Activated naive CD8-positive, alpha-beta T cell (primary cell): ENCODE measurements around the gene GALNT9.
"Not testable (repeated sequence)": the region's sequence is repeated elsewhere in the genome, so short reads cannot be mapped to it uniquely, and the experiment has no call there.

Experiments
- H3K27ac Mint-ChIP-seq: one replicate; pipeline ENCODE4 v1.8.0; 2021; ENCODE audit warnings: mixed read lengths
- H3K27me3 Mint-ChIP-seq: one replicate; pipeline ENCODE4 v1.8.0; 2021; ENCODE audit warnings: mixed read lengths
- H3K36me3 Mint-ChIP-seq: one replicate; pipeline ENCODE4 v1.8.0; 2021; ENCODE audit warnings: mixed read lengths
- H3K4me1 Mint-ChIP-seq: one replicate; pipeline ENCODE4 v1.8.0; 2021; ENCODE audit warnings: low read depth, mixed read lengths
- H3K4me3 Mint-ChIP-seq: one replicate; pipeline ENCODE4 v1.8.0; 2021; ENCODE audit warnings: mild to moderate bottlenecking, mixed read lengths
- H3K9me3 Mint-ChIP-seq: one replicate; pipeline ENCODE4 v1.8.0; 2021; ENCODE audit warnings: low read depth, mixed read lengths

GALNT9 gene

DNA sequence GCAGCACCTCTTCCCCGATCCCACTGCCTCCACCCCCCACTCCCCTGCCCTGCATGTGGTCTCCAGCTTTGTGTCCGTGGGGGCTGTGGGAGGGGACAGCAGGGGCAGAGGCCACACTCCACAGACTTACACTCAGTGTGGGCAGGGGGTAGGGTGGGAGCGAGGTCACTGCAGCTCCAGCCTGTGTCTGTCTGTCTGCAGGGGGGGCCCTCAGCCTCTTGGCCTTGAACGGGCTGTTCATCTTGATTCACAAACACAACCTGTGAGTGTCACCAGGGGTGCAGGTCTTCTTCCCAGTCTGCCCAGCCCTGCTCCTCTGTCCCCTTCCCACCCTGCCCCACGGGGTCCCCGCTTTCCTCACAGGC, 178.6 kb downstream of the GALNT9 start:
- peaks cover 10% of the 10 kb centered on the region for H3K4me1 Mint-ChIP-seq
- H3K9me3 Mint-ChIP-seq, result no peaks in the 10 kb centered on the region
- H3K27ac Mint-ChIP-seq, result no peak overlapping the region
- no peaks in the 10 kb centered on the region for H3K27me3 Mint-ChIP-seq
- no peaks in the 10 kb centered on the region for H3K36me3 Mint-ChIP-seq
- no peak overlapping the region for H3K4me3 Mint-ChIP-seq

DNA sequence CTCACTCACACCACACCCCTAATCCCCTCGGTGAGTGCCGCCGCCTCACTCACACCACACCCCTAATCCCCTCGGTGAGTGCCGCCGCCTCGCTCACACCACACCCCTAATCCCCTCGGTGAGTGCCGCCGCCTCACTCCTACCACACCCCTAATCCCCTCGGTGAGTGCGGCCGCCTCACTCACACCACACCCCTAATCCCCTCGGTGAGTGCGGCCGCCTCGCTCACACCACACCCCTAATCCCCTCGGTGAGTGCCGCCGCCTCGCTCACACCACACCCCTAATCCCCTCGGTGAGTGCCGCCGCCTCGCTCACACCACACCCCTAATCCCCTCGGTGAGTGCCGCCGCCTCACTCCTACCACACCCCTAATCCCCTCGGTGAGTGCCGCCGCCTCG, 179.9 kb downstream of the GALNT9 start:
- not testable (repeated sequence) for H3K36me3 Mint-ChIP-seq, H3K27ac Mint-ChIP-seq, H3K27me3 Mint-ChIP-seq, H3K9me3 Mint-ChIP-seq, H3K4me3 Mint-ChIP-seq
- H3K4me1 Mint-ChIP-seq, result peaks cover 20% of the 10 kb centered on the region

DNA sequence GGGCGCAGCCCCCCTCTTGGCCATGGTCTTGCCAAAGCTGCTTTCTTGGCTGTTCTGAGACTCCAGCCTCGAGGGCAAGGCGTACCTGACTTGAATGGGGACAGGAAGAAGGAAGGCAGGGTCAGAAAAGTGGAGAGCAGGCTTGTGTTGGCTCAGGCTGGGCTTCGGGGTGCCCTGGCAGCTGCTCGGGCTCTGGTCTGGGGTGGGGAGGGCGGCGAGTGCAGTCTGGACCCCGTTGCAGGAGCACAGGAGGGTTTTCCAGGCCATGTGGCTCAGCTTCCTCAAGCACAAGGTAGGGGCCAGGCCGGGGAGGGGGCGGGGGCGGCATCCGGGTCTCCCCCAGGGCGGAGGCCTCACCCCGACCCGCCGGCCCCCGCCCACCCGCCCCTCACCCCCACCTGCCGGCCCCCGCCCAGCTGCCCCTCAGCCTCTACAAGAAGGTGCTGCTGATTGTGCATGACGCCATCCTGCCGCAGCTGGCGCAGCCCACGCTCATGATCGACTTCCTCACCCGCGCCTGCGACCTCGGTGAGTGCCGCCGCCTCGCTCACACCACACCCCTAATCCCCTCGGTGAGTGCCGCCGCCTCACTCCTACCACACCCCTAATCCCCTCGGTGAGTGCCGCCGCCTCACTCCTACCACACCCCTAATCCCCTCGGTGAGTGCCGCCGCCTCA, 180.9 kb downstream of the GALNT9 start:
- H3K36me3 Mint-ChIP-seq, result no peaks in the 10 kb centered on the region
- no peaks in the 10 kb centered on the region for H3K9me3 Mint-ChIP-seq
- no peaks in the 10 kb centered on the region for H3K27me3 Mint-ChIP-seq
- H3K4me3 Mint-ChIP-seq, result no peak overlapping the region
- peaks cover 21% of the 10 kb centered on the region for H3K4me1 Mint-ChIP-seq
- no peak overlapping the region for H3K27ac Mint-ChIP-seq

DNA sequence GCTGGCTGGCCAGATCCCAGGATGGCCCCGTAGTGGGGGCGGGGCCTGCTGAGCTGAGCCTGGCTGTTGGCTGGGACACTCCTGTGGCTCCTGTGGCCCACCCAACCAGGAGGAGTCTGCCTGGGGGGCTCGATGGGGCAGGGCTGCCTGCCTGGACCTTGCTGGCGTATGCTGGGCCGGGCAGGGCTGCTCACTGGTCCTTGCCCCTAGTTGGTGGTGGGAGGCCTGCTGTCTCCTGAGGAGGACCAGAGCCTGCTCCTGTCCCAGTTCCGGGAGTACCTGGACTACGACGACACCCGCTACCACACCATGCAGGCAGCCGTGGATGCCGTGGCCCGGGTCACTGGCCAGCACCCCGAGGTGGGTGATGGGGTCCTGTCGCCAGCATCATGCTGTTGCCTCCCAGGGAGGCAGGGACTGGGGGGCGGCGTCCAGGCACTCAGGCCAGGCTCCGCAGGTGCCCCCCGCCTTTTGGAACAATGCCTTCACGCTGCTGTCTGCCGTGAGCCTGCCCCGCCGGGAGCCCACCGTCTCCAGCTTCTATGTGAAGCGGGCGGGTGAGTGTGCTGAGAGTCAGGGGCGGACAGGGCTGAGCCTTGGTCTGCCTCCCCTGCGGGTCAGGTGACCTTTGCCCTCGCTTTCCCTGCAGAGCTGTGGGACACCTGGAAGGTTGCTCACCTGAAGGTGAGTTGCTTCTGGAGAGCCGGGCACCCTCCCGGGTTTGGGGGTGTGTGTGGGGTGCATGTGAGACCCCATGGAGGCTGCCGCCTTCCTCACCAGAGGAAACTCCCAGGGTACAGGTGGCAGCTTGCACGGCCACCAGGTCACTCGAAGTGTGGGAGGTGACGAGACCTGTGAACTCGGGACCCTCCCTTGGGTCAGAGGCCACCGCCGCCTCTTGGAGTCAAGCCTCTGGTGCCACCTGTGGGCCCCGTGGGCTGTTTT, 181.7 kb downstream of the GALNT9 start:
- Mint-ChIP-seq H3K4me3 (no peak overlapping the region), H3K36me3 (peaks cover 2% of the 10 kb centered on the region), H3K27me3 (no peaks in the 10 kb centered on the region), H3K4me1 (peaks cover 25% of the 10 kb centered on the region), H3K27ac (no peak overlapping the region), H3K9me3 (no peaks in the 10 kb centered on the region)

DNA sequence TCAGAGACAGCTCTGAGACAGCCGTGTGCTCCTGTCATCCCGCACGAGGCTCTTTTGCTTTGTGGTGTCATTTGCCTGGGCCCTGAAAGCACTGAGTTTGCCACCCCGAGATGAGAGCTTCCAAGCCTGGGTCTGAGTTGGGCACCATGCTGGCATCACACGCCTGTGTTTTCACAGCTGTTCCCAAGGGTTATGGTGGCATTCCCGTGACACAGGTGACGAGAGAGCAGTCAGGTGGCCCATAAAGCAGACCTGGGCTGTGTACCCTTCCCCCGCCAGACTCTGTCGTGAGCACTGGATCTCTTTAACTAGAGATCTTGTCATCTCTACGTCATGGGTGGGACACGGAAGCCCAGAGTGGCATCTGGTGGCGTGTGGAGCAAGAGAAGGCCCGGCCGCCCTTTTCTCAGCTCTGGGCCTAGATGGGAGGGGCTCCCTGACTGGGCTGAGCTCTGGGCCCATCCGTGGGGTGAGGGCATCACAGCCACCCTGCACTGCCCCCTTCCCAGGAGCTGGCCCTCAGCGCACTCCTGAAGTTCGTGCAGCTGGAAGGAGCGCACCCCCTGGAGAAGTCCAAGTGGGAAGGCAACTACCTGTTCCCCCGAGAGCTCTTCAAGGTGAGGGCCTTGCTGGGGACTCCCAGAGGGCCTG, 182.5 kb downstream of the GALNT9 start:
- Mint-ChIP-seq H3K9me3 (no peaks in the 10 kb centered on the region), H3K36me3 (peaks cover 2% of the 10 kb centered on the region), H3K27ac (no peak overlapping the region), H3K27me3 (no peaks in the 10 kb centered on the region), H3K4me1 (peaks cover 25% of the 10 kb centered on the region), H3K4me3 (no peak overlapping the region)
